Brain pericyte (primary cell): ENCODE measurements around the gene DUOXA2.
"Not testable (repeated sequence)": the region's sequence is repeated elsewhere in the genome, so short reads cannot be mapped to it uniquely, and the experiment has no call there.

Experiments
- DNase-seq: peaks from one replicate; pipeline ENCODE4 v3.0.0-alpha.2; 2012; ENCODE audit warnings: low read depth, low spot score

Gene DUOXA2

DNA sequence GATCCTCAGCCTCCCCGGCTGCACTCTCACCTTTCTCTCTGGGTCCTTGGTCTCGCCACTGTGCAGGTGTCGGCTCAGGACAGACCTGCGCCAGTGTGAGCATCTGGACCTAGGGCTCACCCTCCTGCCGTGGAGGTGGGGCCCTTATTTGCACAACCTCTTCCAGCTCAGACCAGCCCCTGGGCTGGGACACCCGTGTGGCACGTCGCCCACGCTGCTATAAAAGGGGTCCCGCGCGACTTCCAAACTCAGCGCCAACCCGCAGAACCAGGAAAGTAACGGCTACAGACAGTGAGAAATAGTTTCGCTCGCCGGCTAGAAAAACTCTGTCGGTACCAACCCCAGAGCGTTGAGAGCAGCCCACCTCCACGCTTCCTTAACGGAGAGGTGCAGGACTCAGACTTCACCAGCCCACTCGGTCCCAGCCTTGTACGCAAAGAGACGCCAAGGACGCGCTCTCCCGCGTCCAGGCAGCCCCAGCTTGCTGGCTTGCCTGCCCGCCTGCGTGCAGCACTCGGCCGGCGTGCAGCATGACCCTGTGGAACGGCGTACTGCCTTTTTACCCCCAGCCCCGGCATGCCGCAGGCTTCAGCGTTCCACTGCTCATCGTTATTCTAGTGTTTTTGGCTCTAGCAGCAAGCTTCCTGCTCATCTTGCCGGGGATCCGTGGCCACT, at the start of gene DUOXA2, which contains the start of gene DUOX2:
DUOXA2 (plus strand) TSS at position 251 of the 675 bp plus-strand sequence; CDS start at position 531, 280 bp downstream.
DUOX2 (minus strand) TSS at position 97 of the 675 bp plus-strand sequence. CDS start 761 bp downstream, outside the sequence.
- DNase-seq = no peak

DNA sequence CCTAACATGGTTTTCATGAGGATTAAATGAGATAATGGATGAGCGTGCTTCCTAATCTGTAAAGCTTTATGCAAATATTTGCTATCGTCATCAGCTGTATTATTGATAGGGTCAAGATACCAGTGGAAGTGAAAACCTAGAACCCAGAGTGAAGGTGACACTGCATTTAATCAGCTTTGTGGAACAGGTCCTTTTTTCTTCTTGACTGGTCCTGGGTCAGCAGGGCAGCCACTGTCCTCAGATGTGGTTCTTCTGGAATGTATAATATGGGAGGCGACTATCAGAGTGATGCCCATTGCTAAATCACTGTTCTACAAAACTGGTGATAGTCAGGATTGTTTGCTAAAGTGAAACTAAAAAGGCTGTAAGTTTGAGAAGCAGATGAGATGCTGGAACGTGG, 49.7 kb upstream of the DUOXA2 start:
- DNase-seq = no peak

DNA sequence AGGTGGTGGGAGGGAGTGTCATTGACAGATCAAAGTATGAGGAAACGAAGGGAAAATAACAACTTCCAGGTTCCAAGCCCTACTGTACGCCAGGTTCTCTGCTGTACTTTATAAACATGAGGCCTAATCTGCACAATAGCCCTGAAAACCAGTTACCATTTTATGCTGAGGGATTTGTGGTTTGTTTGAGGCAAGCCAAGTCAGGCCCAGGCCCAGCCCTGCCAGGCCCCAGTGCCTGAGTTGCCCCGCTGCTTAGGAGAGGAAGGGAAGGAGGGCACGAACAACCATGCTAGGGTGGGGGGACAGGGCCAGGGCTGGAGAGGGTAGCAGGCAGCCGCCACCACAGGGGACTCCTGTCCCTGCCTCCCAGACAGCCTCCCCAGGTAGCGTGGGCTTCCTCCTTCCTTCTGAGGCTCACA, 44.2 kb upstream of the DUOXA2 start:
- DNase-seq = not testable (repeated sequence)

DNA sequence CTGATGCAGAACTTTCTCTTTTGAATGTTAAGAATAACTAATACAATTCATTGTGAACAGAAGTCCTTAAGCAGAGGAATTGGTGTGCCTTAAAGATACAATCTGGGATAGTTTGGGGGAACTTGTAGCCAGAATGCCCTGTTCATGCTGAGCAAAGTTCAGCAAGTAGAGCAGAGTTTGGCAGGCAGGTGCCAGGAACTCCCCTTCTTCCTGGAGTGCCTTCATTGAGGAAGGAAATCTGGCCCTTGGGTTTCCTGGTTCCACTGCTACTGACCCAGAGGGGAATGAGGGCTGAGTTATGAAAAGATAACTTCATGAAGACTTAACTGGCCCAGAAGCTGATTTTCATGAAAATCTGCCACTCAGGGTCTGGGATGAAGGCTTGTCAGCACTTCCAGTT, 40.5 kb upstream of the DUOXA2 start:
- DNase-seq = not testable (repeated sequence)

DNA sequence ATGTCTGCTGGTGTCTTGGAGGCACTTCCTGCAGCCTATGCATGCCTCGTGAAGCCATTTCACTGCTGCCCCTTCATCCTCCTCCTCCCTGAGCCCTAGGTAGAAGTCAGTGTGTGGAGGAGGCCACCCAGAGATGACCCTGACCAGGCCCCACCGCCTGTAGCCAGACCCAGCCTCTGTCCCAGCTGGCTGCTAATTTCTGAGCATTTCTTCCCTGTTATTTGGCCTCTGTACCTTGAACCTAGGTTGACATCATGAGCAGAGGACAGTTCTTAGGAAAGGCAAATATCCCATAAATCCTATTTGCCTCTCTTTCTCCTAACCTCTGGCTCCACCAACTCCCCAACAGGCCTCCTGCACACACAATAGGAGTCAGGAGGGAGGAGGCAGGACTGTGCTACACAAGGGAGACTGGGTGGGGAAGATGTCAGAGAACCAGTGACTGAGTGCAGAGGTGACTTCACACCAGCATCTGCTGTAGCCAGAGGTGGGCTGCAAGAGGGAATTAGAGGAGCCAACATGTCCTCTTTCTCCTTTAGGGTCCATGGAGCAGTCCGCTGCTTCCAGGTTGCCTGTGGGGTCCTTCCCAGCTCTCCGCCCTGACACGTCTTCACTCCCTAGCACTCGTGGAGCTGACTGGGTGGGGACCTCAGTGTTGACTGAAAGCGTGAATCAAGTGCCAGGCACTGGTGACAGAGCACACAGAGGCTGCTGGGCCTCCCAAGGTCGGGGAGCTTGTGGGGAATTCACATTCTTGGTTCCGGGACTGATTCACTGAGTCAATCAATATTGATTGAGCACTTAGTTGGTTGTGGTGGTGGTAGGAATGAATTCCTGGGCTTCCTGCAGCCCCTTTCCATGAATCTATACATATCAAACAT, 38.4 kb upstream of the DUOXA2 start:
- not testable (repeated sequence) for DNase-seq

DNA sequence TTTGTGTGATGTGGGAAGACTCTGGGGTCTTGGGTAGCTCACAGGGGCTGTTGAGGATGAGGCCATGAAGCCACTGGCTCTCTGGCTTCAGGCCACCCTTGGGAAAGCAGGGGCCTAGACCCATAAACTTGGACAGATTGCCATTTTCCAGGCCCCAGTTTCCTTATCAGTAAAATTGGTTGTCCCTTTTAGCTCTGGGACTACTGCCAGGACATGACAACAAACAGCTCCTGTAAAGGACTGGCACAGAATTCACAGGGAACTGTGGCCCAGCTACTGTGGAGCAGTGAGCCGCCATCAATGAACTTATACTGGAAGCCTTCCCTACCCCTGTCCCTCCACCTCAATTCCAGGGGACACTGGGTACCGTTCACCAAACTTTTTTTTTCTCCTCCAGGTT, 36.7 kb upstream of the DUOXA2 start:
- DNase-seq = not testable (repeated sequence)

DNA sequence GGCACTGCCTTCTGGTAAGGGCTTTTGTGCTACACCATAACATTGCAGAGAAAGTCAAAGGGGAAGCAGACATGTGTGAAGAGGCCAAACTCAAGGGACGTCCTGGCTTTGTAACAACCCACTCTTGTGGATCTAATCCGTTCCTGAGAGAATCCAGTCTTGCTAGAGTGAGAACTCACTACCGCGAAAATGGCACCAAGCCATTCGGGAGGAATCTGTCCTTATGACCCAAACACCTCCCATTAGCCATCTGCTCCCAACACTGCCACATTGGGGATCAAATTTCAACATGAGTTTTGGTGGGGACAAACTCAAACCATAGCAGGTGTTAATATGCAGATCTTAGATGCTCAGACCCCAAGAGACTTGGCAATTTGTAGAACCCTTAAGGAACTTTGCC, 34.9 kb upstream of the DUOXA2 start:
- DNase-seq = not testable (repeated sequence)

DNA sequence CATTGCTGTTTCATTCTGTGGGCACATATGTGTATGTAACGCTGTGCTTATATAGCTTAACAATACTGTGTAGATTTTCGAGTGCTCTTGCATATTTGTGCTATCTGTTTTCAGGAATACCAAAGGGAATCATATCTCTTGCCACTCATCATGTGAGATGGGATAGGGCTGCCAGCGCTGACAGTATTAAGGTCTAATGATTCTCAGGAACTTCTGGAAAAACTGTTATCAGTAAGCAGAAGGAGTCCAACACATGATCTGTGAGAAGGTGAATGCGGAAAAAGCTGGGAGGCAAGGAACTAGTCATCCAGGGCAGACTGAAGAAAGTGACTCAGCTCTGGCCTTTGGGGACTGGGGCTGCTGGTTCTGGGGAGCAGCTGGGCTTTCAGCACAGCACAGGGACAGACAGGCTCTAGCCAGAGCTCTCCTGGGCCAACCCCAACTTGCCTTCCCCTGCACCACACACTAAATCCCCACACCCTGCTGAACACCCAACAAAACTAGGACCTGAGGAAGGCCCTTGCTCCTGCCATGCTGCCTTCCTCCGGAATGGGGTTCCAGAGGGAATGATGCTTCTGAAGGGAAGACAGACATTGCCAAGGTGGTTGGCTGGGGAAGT, 34.4 kb upstream of the DUOXA2 start:
- not testable (repeated sequence) for DNase-seq

DNA sequence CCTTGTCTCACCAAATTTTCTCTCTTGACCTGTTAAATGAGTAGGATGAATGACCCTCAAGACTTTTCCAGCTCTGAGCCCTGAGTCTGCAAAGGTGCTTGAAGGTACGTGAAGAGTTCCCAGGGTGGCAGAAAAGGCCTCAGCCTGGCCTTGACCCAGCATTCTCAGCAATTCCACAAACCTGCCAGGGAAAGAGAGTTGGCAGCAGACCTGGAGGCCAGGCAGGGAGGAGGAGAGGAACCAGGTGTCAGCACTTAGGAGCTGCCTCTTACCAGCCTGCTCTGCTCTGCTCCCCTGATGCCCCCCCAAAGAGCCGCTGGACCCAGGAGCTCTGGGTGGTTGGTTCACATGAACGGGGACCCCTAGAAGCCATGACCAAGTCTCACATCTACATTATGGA, 33.5 kb upstream of the DUOXA2 start:
- DNase-seq = not testable (repeated sequence)

DNA sequence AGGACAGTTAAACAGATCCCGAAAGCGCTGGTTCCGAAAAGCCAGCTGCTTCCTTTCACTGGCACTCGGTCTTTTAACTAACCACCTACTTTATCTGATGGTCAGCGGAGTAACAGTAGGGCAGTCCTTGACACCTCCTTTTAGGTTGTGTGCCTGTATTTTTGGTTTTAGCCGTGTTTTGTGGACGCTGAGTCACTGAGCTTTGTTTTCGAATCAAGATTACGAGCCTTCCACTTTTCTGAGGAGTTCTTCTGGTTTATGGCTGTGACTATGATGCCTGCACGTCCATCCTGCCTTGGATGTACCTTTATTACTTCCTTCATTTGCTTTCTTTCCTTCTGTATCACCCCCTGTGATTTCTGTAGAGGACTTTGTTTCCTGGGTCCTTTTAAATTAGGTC, 31.7 kb upstream of the DUOXA2 start:
- not testable (repeated sequence) for DNase-seq

DNA sequence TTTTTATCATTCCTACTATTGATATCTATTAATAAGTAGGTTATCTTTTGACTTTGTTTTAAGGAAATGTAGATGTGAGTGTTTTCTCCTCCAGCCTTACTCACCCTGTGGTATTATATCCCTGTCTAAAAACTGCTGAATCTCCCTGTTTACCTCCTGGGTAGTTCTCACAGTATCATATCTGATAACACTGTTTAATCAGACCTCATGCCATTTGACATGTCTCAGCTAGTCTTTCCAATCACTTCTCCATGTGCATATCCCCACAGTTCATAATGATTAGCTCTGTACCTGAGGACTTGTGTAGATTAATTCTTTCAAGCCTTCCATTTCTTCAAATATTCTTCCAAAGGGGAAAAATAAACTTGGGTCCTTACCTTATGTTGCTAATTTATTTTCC, 30.9 kb upstream of the DUOXA2 start:
- no peak for DNase-seq

DNA sequence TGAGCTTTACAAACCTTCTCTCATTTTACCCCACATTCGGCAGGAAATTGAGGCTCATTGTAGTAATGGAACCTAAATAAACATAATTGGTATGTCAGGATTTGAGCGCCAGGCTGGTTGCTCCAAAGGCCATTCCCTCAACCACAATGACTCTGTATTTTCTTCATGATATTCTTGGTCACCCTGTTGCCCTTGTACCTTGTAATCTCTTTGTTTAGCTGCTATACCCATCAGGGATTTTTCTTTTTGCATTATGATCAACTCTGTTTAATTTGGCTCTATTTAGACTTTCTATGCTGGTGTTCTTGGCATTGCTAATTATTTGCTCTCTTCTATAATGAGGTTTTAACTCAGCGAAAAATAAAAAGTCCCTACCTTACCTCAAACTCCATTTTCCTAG, 30.0 kb upstream of the DUOXA2 start:
- DNase-seq = no peak

DNA sequence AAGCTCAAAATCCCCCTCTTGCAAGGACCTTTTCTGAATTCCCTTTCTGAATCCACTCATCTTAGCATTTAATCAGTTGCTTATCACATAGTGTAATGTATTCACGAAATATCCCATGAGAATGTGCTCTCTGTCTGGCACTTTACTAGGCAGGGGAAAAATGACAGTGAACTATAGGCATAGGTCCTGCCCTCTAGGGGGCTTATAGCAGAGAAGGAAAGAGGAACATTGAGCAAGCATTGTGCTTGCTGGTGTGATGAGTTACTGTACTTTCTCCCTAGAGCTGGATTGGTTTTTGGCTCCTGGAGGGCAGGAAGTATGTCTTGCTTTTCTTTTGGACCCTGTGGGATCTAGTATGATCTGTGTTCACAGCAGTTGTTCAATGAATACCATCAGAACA, 26.6 kb upstream of the DUOXA2 start:
- no peak for DNase-seq

DNA sequence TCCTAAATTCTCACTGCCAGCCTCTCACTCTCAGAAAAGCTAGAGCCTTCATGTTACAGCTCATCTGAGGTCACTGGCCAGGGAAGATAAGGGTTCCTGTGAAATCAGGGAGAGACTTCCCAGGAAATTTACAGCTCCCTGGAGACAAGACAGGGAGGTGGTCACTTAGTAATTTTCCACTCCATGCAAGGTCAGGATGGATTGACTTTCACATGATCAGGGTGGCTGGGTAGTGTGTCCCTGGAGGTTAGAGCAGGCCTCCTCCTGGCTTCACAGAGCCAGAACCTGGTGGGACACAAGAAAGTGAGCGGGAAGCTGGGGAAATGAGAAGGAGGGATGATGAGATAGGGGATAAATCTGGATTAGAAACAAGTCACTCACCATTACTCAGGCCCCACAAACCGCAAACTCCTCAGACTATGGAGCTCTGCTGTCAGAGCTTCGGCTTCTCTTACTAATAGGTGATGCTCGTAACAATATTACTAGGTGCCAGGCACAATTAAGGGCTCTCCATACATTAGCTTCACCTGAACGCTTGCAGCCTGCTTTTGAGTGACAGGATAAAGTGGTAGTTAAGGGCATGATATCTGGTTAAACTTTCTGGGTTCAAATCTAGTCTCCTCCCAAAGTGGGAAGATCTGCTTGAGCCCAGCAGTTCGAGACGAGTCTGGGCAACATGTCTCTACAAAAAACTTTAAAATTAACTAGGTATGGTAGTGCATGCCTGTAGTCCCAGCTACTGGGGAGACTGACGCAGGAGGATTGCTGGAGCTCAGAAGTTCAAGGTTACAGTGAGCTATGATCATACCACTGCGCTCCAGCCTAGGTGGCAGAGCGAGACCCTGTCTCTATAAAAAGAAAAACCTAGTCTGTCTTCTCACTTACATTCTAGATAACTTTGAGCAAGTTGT, 25.1 kb upstream of the DUOXA2 start:
- DNase-seq = no peak

DNA sequence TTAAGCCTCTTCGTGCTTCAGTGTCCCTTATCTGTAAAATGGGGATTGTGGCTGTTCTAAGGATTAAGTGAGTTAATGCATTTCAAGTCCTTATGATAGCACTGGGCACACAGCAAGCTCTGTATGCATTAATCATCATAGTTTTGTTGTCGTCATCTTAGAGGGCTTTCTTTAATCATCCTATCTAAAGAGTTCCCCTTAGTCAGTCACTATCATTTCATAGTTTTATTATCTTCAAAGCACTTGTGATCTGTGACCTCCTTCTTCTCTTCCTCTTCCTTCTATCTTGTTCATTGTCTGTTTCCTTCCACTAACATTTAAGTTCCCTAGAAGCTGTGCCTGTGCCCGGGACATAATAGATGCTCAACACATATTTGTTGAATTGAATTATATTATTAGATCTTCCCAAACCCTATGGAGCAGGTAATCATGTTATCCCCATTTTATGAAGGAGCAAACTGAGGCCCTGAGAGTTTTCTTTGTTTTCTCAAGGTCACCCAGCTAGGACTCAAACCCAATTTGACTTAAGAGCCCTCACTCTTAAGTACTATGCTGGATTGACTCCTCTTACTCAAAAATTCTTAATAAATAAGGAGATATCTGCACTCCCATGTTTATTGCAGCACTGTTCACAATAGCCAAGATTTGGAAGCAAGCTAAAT, 24.3 kb upstream of the DUOXA2 start:
- no peak for DNase-seq

DNA sequence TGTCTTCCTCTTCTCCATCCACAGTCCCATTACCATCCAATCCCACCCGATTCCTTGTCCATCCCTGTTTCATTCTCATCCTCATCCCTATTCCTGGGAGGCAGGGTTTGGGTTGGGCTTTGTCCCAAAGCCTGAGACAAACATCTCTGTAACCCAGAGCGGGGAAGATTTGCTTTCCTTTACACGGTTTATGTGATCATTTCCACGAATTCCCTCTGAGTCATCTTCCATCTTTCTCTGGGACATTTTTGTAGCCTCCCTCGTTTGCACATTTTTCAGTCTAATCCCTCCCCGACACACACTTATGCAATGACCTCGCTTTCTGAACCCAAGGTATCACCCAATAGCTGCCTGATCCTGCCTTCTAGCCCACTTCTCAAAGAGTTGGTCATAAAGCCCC, 23.0 kb upstream of the DUOXA2 start:
- no peak for DNase-seq

DNA sequence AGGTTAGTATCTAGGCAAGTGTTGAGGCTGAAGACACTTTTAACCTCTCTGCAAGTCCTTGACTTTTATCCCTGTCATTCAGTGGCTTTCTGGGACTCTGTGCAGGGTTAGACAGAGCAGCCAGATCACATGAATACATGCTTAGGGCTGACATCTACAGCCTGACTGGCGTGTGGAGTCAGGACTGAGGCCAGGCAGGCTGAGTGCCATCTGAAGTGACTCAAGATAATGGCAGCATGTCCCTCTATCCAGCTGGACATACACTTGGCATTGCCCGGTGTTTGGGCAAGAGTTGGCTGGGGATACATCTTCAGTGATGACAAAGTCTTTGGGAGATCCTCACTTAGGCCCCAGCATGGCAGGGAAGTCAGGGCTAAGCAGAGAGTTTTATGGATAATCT, 22.6 kb upstream of the DUOXA2 start:
- DNase-seq = no peak

DNA sequence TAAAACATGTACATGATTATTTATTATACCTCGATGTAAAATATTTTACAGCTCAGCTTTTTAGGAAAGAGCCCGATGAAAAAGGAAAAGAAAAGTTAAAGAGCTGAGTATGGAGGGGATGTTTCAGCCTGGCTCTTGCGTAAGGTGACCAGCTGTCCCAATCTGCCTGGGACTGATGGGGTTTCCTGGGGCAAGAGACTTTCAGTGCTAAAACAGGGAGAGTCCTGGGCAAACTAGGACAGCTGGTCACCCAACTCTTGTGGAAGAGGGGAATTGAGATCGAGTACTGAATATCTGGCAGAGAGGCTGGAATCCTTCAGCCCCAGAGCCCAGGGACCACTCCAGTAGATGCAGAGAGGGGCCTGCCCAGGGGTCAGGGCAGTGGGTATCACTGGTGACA, 21.1 kb upstream of the DUOXA2 start:
- no peak for DNase-seq

DNA sequence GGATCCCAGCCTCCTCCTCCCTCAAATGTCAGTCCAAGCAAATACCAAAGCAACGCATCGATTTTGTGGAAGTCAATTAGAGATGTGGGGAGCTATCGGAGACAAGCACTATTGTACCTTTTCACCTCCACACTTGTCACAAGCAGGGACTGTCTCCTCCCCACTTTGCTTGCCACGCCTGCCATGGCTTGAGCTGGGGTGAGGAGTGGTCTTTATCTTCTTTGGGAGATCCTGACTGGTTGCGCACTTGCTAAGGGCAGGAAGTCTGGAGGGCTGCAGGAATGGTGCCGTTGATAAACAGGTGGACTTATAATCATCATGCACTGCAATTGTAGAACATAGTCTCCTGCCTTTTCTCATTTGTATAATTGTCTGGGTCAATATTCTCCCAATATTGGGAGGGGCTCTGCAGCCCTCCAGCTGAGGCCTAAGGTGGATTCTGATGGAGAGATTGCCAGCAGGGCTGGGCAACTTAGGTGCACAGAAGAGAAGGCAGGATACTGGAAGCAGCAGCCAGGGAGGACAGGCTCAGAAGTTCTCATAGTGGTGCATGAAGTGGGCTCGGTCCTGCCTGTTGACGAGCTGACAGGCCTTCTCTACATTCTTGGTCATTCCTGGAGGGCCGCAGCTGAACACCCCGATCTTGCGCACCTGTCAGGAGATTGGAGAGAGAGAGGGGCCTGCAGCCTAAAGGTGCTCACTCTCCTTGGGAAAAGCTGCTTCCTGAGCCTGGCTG, 20.3 kb upstream of the DUOXA2 start:
- no peak for DNase-seq

DNA sequence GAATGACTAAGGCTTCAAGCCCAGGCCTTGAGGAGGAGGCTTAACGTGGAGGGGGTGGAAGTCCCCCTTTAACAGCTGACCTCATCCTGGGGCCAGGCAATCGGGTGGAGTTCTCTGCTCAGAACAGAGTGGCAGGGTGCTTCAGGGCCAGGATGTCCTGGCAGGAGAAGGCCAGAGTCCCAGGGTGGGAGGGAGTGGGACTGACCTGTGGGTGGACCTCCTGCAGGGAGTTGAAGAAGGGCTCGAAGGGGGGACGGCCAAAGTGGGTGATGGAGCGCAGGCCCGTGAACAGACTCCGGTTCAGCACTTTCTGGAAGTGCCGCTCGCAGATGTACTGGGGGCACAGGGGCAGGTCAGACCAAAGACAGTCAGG, 19.8 kb upstream of the DUOXA2 start:
- DNase-seq = no peak
